Measurements from ENCODE around the gene ZDHHC8.

DNA sequence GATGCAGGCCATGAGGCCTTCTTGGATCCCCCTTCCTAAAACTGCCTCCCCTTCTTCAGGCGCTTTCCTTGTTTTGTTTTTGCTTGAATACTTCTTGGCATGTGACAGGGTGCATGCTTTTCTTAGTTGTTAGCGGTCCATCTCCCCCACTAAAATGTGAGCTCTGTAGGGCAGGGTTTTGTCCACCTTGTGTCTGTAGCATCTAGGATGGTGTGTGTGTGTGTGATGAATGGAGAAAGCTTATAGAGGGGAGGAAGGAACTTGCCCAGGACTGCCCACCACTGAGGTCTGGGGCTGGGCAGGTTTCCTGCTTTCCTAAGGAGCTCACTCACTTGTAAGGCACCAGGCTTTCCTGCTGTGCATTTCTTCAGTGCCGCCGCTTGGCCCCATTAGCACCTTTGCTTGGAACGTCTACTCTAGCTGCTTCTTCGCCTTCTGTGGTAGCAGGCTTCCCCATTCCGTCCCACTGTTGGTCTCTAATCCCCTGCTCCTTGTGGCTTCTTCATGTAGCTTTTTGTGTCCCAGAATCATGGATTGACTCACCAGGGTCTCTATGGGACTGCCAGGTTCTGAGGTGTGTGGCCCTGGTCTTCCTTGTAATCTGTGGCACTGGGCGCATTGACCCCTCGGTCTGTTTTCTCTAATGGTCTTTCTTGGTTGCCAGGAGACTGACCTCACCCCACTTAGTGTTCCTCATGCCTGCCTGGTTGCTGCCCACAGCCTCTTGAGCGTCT is 48.3 kb upstream of the ZDHHC8 start:
- TF ChIP-seq POLR2A (IDR thresholded peaks at IDR 0.05; ENCODE audit: low read depth, low read length) = no peak
- TF ChIP-seq, protein P1, sequence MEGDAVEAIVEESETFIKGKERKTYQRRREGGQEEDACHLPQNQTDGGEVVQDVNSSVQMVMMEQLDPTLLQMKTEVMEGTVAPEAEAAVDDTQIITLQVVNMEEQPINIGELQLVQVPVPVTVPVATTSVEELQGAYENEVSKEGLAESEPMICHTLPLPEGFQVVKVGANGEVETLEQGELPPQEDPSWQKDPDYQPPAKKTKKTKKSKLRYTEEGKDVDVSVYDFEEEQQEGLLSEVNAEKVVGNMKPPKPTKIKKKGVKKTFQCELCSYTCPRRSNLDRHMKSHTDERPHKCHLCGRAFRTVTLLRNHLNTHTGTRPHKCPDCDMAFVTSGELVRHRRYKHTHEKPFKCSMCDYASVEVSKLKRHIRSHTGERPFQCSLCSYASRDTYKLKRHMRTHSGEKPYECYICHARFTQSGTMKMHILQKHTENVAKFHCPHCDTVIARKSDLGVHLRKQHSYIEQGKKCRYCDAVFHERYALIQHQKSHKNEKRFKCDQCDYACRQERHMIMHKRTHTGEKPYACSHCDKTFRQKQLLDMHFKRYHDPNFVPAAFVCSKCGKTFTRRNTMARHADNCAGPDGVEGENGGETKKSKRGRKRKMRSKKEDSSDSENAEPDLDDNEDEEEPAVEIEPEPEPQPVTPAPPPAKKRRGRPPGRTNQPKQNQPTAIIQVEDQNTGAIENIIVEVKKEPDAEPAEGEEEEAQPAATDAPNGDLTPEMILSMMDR (IDR thresholded peaks at IDR 0.05; ENCODE audit: extremely low read depth in 1 of 2, insufficient read depth in 1 of 2, low read depth in 1 of 2, low read length in 2 of 2) = no peak
- TF ChIP-seq, protein P2, sequence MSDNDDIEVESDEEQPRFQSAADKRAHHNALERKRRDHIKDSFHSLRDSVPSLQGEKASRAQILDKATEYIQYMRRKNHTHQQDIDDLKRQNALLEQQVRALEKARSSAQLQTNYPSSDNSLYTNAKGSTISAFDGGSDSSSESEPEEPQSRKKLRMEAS (IDR thresholded peaks at IDR 0.05; ENCODE audit: insufficient read depth, insufficient read length) = no peak
- TF ChIP-seq POLR2AphosphoS5 (IDR thresholded peaks at IDR 0.05; ENCODE audit: insufficient read depth, low read depth, low read length) = no peak
- TF ChIP-seq EZH2 (IDR thresholded peaks at IDR 0.05; ENCODE audit: borderline replicate concordance, low read depth, low read length, severe bottlenecking) = no peak
- TF ChIP-seq JUN (IDR thresholded peaks at IDR 0.05; ENCODE audit: borderline replicate concordance, insufficient read depth, insufficient read length, low read depth) = no peak
